HepG2 (cell line): ENCODE measurements around the gene C1orf198. TPM values are rescaled to one million over a fixed set of nuclear protein-coding genes. Genes with fewer than 3 reads are reported as not detected.

ENCODE experiments used
- HNRNPL ChIP-seq: fragments of 200-400 bp; formaldehyde crosslinking; IDR thresholded peaks from 2 replicates; pipeline ENCODE4 v1.6.1; 2017; ENCODE audit warnings: mild to moderate bottlenecking, low read depth, low read length
- SCMH1 ChIP-seq: sonication (generic); formaldehyde crosslinking; IDR thresholded peaks from 2 replicates; pipeline ENCODE4 v1.9.0; 2021; ENCODE audit warnings: missing genetic modification reagents, mild to moderate bottlenecking, borderline replicate concordance
- SMARCC2 ChIP-seq: fragments of 450-650 bp; IDR thresholded peaks from 2 replicates; pipeline ENCODE4 v1.6.1; 2017; ENCODE audit warnings: antibody characterized with exemption, mild to moderate bottlenecking
- SRY ChIP-seq: sonication (generic); formaldehyde crosslinking; IDR thresholded peaks from 2 replicates; pipeline ENCODE4 v1.8.0; 2022; ENCODE audit warnings: mild to moderate bottlenecking, missing genetic modification reagents
- TCF12 ChIP-seq, 2 experiments: fragments of 450-650 bp in 1 of 2; sonication (generic) in 1 of 2; formaldehyde crosslinking in 1 of 2; IDR thresholded peaks; 2 replicates each; pipeline versions ENCODE4 v1.6.1 to v1.8.0; 2017 to 2022; ENCODE audit warnings: antibody characterized with exemption in 1 of 2, mild to moderate bottlenecking in 1 of 2, missing genetic modification reagents in 1 of 2, moderate library complexity in 1 of 2
- ZNF816 ChIP-seq: sonication (generic); formaldehyde crosslinking; IDR thresholded peaks from 2 replicates; pipeline ENCODE4 v1.8.0; 2022; ENCODE audit warnings: missing genetic modification reagents, mild to moderate bottlenecking, borderline replicate concordance
- polyA plus RNA-seq, 8 experiments: library from polyadenylated mRNA; depleted of rRNA in 3 of 8; stranded (reverse) in 7 of 8; unstranded in 1 of 8; fragments of >200 nt; fragmentation: Illumina TruSeq in 4 of 8; extraction: Trizol in 4 of 8; gene quantifications; 2 replicates each; pipeline versions ENCODE4 v1.2.1 to v1.2.3, GENCODE V29; 2011 to 2016; ENCODE audit warnings: low read depth in 4 of 8, missing spikeins in 1 of 8, mixed read lengths in 1 of 8; ENCODE audit not compliant: insufficient read depth in 1 of 8
- total RNA-seq, 5 experiments: library from RNA; depleted of rRNA; stranded (reverse); fragments of >200 nt; fragmentation: Illumina TruSeq; extraction: Trizol; gene quantifications; 2 replicates each; pipeline ENCODE4 v1.2.3, GENCODE V29; 2016; ENCODE audit warnings: low read depth in 1 of 5
- TF ChIP-seq, protein P1 (sequence below): sonication (generic); formaldehyde crosslinking; IDR thresholded peaks from 2 replicates; pipeline ENCODE4 v1.9.0; 2021; ENCODE audit warnings: missing genetic modification reagents, mild to moderate bottlenecking, borderline replicate concordance
- TF ChIP-seq, protein P2 (sequence below), 2 experiments: sonication (generic) in 1 of 2; formaldehyde crosslinking in 1 of 2; IDR thresholded peaks; 2 replicates each; pipeline versions ENCODE4 v1.4.0 to v1.6.1; 2018 to 2020; ENCODE audit warnings: missing genetic modification reagents in 2 of 2, borderline replicate concordance in 1 of 2, low read depth in 1 of 2, mild to moderate bottlenecking in 1 of 2, missing biosample characterization in 1 of 2
- TF ChIP-seq, protein P3 (sequence below): sonication (generic); formaldehyde crosslinking; conservative IDR thresholded peaks from 2 replicates; pipeline ENCODE4 v1.8.0; 2022; ENCODE audit warnings: low read depth, missing genetic modification reagents
- TF ChIP-seq, protein P4 (sequence below): sonication (generic); formaldehyde crosslinking; IDR thresholded peaks from 2 replicates; pipeline ENCODE4 v1.5.0; 2020; ENCODE audit warnings: mild to moderate bottlenecking, missing genetic modification reagents
- TF ChIP-seq, protein P5 (sequence below): IDR thresholded peaks from 2 replicates; pipeline ENCODE4 v1.6.1; 2016; ENCODE audit warnings: low read depth

The C1orf198 gene
- total and polyA plus RNA-seq, 2 of the 13 experiments (the other 11 are each of a cell fraction or from before 2014, with no cell fraction given), result 12.7 to 13.4 TPM

DNA sequence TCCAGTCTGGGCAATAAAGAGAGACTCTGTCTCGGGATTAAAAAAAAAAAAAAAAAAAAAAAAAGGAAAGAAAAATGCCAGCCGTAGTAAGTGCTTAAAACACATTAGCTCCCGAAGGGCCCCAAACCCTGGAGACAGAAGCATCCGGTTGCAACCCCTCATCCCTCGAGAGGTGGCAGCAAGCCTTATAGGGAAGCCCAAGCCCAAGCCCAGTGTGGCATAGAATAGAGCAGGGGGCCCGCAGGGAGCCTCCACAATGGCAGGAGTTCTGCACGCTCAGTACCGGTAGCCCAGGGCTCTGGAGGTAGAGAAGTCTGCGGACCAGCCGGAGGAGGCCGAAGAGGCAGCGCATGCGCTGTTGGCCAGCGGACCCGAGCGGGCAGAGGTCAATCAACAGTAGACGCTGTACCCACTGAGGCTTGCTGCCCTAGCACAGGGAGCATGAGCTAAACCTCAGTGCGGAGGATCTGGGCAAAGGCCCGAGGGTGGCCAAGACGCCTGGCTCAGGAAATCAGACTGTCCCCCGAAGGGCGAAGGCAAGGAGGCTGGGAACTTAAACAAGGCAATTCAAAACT, 34.1 kb upstream of the C1orf198 start (continued):
- no peak for TF ChIP-seq ZNF816 (CRISPR knock-in tag)
- no peak for TF ChIP-seq SMARCC2
- TF ChIP-seq, protein P1, sequence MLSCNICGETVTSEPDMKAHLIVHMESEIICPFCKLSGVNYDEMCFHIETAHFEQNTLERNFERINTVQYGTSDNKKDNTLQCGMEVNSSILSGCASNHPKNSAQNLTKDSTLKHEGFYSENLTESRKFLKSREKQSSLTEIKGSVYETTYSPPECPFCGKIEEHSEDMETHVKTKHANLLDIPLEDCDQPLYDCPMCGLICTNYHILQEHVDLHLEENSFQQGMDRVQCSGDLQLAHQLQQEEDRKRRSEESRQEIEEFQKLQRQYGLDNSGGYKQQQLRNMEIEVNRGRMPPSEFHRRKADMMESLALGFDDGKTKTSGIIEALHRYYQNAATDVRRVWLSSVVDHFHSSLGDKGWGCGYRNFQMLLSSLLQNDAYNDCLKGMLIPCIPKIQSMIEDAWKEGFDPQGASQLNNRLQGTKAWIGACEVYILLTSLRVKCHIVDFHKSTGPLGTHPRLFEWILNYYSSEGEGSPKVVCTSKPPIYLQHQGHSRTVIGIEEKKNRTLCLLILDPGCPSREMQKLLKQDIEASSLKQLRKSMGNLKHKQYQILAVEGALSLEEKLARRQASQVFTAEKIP (CRISPR knock-in tag), result no peak
- TF ChIP-seq TCF12 (IDR thresholded peaks at IDR 0.05), result no peak
- no peak for TF ChIP-seq TCF12 (CRISPR knock-in tag; IDR thresholded peaks at IDR 0.05)
- TF ChIP-seq, protein P2, sequence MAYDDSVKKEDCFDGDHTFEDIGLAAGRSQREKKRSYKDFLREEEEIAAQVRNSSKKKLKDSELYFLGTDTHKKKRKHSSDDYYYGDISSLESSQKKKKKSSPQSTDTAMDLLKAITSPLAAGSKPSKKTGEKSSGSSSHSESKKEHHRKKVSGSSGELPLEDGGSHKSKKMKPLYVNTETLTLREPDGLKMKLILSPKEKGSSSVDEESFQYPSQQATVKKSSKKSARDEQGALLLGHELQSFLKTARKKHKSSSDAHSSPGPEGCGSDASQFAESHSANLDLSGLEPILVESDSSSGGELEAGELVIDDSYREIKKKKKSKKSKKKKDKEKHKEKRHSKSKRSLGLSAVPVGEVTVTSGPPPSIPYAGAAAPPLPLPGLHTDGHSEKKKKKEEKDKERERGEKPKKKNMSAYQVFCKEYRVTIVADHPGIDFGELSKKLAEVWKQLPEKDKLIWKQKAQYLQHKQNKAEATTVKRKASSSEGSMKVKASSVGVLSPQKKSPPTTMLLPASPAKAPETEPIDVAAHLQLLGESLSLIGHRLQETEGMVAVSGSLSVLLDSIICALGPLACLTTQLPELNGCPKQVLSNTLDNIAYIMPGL (CRISPR knock-in tag; IDR thresholded peaks at IDR 0.05; ENCODE audit: borderline replicate concordance in 1 of 2, low read depth in 1 of 2), result no peak
- TF ChIP-seq, protein P3, sequence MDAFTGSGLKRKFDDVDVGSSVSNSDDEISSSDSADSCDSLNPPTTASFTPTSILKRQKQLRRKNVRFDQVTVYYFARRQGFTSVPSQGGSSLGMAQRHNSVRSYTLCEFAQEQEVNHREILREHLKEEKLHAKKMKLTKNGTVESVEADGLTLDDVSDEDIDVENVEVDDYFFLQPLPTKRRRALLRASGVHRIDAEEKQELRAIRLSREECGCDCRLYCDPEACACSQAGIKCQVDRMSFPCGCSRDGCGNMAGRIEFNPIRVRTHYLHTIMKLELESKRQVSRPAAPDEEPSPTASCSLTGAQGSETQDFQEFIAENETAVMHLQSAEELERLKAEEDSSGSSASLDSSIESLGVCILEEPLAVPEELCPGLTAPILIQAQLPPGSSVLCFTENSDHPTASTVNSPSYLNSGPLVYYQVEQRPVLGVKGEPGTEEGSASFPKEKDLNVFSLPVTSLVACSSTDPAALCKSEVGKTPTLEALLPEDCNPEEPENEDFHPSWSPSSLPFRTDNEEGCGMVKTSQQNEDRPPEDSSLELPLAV, result no peak
- TF ChIP-seq, protein P4, sequence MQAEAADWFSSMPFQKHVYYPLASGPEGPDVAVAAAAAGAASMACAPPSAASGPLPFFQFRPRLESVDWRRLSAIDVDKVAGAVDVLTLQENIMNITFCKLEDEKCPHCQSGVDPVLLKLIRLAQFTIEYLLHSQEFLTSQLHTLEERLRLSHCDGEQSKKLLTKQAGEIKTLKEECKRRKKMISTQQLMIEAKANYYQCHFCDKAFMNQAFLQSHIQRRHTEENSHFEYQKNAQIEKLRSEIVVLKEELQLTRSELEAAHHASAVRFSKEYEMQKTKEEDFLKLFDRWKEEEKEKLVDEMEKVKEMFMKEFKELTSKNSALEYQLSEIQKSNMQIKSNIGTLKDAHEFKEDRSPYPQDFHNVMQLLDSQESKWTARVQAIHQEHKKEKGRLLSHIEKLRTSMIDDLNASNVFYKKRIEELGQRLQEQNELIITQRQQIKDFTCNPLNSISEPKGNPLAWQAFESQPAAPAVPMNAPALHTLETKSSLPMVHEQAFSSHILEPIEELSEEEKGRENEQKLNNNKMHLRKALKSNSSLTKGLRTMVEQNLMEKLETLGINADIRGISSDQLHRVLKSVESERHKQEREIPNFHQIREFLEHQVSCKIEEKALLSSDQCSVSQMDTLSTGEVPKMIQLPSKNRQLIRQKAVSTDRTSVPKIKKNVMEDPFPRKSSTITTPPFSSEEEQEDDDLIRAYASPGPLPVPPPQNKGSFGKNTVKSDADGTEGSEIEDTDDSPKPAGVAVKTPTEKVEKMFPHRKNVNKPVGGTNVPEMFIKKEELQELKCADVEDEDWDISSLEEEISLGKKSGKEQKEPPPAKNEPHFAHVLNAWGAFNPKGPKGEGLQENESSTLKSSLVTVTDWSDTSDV, result no peak
- TF ChIP-seq SRY, result no peak
- TF ChIP-seq, protein P5, sequence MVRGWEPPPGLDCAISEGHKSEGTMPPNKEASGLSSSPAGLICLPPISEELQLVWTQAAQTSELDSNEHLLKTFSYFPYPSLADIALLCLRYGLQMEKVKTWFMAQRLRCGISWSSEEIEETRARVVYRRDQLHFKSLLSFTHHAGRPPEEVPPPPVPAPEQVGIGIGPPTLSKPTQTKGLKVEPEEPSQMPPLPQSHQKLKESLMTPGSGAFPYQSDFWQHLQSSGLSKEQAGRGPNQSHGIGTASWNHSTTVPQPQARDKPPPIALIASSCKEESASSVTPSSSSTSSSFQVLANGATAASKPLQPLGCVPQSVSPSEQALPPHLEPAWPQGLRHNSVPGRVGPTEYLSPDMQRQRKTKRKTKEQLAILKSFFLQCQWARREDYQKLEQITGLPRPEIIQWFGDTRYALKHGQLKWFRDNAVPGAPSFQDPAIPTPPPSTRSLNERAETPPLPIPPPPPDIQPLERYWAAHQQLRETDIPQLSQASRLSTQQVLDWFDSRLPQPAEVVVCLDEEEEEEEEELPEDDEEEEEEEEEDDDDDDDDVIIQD (CRISPR knock-in tag), result no peak
- TF ChIP-seq SCMH1 (CRISPR knock-in tag), result no peak
- TF ChIP-seq HNRNPL, result no peak
